CD4-positive, alpha-beta T cell treated with Interferon alpha-2 for 1 hour (primary cell): Measurements from ENCODE around the gene SYT17.
"Not testable (repeated sequence)": the region's sequence is repeated elsewhere in the genome, so short reads cannot be mapped to it uniquely, and the experiment has no call there.

Experiments used
- DNase-seq, 2 donors: peaks; one replicate each; pipeline ENCODE4 v3.0.0-alpha.2; 2020 to 2022

SYT17 gene

DNA sequence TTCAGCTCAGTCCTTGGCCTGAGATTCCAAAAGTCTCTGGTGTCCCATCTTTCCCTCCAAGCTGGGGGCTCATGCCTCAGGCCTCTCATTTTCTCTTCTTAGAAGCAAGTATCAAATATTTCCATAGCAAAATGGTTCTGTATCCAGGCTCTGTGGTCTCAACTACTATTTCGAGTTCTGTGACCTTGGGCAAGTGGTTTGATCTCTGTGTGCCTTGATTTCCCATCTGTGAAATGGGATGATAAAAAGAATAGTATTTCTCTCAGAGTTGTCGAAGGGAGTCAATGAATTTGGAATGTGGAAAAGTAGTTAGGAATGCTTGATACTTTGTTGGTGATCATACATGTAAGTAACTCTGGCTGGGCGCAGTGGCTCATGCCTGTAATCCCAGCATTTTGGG, 6.4 kb downstream of the SYT17 start:
- no peak for DNase-seq

DNA sequence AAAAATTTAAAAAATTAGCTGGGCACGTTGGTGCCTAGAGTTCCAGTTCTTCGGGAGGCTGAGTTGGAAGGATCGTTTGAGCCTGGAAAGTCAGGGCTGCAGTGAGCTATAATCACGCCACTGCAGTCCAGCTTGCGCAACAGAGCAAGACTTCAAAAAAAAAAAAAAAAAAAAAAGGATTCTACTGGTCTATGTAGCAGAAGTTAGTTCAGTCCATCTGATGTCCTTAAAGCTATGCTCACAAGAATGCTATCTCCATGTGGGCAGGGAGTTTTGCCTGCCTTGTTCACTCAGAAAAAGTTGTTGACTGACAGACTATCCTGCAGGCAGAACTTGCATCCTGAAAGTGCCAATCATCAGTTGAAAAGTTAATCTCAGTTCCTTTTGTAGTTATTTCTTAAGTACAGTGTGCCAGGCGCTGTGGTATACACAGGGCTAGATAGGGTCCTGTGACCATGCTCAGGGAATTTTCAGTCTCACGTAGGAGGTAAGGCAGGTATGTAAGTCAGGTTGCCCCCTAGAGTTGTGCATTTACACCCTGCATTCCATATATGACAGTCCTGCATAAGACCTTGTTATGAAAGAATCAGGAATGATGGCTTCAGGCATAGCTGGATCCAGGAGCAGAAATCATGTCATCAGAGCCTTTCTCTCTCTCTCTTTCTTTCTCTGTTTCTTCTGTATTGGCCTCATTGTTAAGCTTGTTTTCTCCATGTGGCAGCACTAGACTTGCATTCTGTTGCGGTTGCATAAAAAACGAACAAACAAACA, 7.6 kb downstream of the SYT17 start:
- no peak for DNase-seq

DNA sequence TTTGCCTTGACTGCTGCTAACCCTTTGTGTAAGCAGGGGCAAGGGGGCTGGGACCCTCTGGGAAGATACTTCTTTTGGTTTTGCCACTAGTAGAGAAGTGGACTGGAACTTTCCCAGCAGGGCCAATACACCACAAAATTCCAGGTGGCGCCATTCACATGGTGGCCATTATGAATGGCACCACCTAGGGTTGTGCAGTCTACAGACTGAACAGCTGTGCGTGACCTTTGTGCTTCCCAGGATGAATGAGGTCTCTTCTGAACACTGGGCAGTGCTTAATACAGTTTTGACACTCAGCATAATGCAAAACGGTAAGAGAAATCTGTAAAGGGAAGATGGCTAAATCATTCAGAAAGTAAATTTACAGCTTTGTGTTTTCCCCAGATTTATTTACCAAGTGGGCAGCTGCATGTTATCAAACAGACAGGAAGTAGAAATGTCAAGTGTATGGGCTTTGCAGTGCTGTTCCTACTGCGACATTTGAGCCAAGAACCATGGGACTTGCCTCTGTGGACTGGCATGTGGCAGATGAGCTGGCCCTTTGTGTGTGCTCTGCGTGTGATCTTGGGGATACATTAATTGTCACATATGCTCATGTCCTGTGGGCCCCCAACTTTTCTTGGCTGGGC, 9.2 kb downstream of the SYT17 start:
- no peak for DNase-seq

DNA sequence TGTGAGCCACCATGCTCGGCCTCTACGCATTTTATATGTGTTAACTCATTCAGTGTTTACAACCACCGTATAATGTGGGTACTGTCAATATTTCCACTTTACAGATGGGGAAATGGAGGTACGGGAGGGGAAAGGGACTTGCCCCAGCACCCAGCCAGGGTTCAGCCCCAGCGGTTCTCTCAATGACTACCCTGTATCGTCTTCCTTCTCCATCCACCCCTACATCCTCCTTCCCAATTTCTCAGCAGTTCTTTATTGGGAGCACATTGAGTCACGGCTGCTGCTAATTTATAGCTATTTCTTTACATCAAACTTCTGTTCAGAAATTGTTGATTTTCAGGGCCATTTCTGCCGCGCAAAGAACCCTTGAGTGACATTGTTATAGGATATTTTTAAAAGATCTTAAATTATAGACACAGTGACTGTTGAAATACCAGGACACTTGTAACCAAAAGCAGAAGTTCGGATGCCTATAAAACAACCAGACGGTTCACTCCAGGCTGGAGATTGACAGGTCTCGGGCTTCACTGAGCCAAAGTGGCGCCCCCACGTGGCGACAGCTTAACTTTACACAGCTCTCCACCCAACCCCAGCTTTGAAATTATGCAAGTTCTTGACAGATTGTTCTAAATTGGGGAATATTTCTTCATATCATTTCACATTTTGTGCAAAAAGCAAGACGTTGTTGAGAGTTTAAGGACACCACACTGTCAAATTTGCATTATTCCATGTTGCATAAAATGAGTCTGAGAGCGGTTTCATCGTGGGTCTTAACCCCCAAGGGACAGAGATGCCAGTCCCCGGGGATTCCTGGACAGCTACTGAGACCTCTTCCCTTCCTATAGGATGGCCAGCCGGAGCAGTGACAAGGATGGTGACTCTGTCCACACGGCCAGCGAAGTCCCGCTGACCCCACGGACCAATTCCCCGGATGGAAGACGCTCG, 11.8 kb downstream of the SYT17 start:
- peak; percentile 36 to 59 for DNase-seq

- no peak for DNase-seq
Observed at GRCh38 chr16:19180741-19181140, 12.7 kb downstream of the SYT17 start.

DNA sequence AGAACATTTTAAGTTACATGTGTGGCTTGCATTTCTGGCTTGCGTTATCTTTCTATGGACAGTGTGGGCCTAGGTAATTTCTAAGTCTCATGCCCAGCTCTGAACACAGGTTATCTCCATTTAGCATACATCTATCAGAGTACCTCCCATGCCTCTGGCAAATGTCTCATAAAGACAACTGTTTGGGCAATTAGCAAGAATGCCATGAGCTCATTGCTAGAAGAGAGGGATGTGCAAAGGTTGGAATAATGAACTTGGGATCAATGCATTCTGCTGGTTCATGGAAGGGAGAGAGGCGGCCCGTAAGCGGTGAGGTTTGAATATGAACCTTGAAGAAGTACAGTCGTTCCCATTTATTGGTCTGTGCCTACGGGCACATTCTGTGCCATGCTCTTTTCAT, 14.4 kb downstream of the SYT17 start:
- no peak for DNase-seq

DNA sequence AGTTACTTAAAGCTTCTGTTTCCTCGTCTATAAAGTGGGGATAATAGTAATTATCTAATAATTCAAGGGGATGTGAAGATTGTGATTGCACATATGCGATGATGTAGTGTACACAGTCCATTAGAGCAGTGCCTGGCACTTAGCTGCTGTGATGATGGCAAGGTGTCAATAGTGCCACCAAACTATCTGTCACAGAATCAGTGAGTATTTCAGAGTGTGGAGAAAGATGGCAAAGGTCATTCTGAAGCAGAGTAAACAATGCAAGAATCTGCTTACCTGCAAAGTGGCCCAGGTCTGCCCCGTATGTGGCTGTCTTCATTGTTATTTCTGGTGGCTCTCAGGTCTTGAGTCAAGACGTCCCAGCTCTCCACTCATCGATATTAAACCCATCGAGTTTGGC, 15.1 kb downstream of the SYT17 start:
- DNase-seq: no peak

DNA sequence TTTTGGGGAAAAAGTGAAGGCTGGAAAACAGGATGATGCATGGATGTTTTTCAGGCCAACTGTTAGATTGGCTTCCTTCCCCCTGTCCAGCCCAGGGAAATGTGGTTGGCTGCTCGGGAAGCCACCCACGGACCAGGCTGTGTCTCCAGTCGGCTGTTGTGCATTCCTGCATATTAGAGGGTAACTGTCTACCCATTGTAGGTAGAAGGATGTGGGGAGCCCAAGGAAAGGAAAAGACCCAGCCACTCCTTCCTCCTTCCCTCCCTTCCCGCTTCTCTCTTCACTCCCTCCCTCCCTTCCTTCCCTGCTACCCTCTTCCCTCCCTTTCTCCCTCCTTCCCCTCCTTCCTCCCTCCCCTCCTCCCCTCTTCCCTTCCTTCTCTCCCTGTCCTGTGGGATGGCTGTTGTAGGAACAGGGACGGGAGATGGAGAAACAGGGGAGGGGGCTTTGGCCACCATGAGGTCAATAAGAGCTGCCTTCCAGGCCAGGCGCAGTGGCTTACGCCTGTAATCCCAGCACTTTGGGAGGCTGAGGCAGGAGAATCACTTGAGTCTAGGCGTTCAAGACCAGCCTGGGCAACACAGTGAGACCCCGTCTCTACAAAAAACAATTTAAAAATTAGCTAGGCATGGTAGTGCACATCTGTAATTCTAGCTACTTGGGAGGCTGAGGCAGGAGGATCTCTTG, 16.9 kb downstream of the SYT17 start:
- DNase-seq: no peak

GRCh38 chr16:19185510-19185851, 17.4 kb downstream of the SYT17 start:
- DNase-seq: no peak

DNA sequence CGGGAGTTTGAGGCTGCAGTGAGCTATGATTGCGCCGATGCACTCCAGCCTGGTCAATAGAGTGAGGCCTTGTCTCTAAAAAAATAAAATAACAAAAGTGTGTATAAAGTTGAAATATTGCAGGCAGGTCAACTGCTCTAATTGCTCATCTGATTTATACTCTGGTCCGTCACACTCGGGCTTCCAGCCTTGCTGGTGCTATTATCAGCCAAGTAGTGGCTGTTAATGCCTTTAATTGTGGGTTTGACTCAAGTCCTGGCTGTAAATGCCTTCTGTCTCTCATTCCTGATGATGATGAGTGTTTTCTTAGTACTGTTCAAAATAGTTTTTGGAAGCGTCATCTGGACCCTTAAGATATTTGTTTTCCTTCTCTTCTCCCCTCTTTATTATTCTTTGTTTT, 18.4 kb downstream of the SYT17 start:
- no peak for DNase-seq

GRCh38 chr16:19187961-19188360, 19.9 kb downstream of the SYT17 start:
- DNase-seq: not testable (repeated sequence)

- DNase-seq: no peak
Observed at GRCh38 chr16:19188406-19188805, 20.4 kb downstream of the SYT17 start.

DNA sequence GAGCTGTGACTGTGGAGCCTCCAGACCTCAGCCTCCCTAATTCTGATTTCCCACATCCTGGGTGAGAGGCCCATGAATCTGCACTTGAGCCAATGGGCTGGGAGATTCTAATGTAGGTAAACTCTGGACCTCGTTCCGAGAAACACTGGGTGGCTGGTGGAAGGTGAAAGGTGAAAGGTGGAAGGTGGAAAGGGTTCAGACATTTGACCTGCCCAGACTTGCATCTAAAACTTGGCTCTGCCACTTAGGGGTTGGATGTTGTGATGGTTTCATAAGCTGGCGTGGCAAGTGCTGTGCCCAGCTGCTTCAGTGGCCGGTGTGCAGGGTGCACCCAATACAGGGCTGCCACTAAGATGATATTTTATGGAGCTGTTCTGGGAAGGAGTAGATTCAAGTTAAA, 24.8 kb downstream of the SYT17 start:
- DNase-seq: no peak

GRCh38 chr16:19196871-19197270, 28.8 kb downstream of the SYT17 start:
- DNase-seq: no peak

DNA sequence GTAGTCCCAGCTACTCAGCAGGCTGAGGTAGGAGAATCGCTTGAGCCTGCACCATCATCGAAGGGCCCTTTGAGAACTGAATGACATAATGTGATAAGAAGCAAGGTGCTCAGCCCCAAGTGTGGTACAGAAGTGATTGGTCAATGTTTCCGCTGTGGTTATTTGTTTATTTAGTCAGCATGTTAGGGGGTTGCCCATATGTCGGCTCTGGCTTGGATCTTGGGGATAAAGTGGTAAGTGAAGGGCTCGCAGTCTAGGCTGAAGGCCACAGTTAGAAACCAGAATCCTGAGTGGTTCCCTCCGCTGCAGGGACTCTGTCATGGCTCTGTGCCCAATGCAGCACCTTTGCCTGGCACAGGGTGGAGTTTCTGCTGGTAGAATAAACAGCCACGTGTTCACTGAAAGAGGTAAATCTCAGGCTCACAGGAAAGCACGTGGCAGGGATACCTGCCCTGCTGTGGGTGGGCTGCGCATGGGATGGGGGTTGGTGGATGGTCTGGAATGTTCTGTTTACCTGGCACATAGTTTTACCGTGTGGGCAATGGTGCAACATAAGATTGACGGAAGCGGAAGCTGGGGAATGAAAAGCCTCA, 35.4 kb downstream of the SYT17 start:
- DNase-seq: no peak

GRCh38 chr16:19210280-19210924, 42.4 kb downstream of the SYT17 start:
- peak in 1 of 2 donors; percentile 5 for DNase-seq

DNA sequence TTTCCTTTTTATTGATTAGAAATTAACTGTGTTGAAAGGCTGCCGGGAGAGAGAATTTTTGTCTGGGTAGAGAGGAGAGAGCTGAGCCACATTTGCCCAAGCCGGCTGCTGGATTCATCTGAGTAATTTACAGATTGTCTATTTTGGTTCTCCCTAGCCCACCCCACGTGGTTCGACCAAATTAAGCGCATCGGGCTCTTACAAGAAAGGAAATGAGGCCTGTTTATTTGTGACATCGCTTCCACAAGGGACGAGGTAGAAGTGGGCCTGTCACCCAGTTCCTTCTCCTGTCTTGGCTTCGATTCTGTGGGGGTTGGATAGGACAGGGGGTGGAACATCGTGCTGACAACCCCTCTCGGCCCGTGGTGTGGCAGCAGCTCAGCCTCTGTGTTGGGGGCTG, 42.9 kb downstream of the SYT17 start:
- peak in 1 of 2 donors; percentile 15 for DNase-seq

GRCh38 chr16:19212059-19212458, 44.0 kb downstream of the SYT17 start:
- no peak for DNase-seq

GRCh38 chr16:19213885-19214284, 45.8 kb downstream of the SYT17 start:
- DNase-seq: no peak

- no peak for DNase-seq
Observed at GRCh38 chr16:19215705-19216104, 47.7 kb downstream of the SYT17 start.

- DNase-seq: no peak
Observed at GRCh38 chr16:19218581-19218980, 50.5 kb downstream of the SYT17 start.

DNA sequence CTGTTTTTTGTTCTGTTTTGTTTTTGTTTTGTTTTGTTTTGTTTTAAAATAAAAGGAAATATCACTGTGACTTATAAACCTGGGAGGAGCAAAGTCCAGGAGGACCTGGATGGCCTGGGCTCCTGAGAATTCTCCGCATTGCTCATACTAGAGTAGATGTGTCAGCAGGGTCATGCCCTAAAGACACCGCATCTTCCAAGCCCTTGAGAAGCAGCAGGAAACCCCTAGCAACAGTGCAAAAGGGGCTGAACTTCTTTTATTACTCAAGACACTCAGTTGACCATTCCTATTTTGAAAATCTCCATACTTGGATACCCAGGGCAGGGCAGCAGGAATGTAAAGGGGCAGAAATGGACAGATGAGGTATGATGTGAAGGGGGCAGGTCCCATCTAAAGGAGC, 51.8 kb downstream of the SYT17 start:
- no peak for DNase-seq
